GM10847 (cell line): ENCODE data around the gene MESP1.

Source experiments
- POLR2A ChIP-seq: IDR thresholded peaks from 2 replicates; pipeline ENCODE4 v1.6.1; 2011; ENCODE audit not compliant: insufficient read length; ENCODE audit errors: extremely low read depth

Gene MESP1

GRCh38 chr15:89783861-89784685, 33.0 kb upstream of the MESP1 start:
- no peak for TF ChIP-seq POLR2A

GRCh38 chr15:89783111-89783860, 32.2 kb upstream of the MESP1 start:
- no peak for TF ChIP-seq POLR2A

DNA sequence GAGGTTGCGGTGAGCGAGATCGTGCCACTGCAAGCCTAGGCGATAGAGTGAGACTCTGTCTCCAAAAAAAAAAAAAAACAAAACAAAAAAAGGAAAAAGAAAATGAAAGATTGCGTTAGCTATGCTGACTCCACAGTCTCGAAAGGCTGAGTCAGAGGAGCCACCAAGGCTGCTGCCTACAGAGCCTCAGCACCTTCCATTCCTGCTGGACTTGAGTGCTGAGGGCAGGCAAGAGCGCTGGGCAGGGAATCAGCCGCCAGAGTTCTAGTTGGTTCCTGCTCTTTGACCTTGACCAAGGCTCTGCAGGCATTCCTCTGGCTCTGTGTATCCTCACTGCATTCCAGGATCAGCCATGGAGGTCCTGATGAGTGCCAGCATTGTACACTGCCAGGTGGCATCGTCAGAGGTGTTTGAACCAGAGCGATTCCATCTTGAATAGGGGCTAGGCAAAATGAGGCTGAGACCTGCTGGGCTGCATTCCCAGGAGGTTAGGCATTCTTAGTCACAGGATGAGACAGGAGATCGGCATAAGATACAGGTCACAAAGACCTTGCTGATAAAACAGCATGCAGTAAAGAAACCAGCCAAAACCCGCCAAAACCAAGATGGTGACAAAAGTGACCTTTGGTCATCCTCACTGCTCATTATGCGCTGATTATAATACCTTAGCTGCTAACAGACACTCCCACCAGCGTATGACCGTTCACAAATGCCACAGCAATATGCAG, 31.0 kb upstream of the MESP1 start:
- TF ChIP-seq POLR2A, result no peak

DNA sequence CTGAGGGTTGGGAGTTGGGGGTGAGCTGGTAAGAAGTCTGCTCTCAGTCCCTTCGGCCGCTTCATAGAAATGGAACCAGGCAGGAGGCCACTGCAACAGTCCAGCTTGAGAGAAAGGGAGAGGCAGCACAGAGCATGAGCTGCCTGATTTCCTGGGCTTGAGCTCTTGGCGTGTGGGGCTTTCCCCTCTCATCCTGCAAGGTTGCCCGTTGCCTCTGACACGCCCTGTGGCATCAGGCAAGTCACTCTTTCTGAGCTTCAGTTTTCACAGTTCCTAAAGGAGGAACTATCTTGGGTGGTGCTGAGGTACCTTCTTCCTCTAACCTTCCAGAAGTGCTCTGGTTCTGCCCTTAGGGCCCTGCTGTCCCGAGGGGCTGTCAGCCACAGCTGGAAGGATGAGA, 30.0 kb upstream of the MESP1 start:
- TF ChIP-seq POLR2A, result no peak

DNA sequence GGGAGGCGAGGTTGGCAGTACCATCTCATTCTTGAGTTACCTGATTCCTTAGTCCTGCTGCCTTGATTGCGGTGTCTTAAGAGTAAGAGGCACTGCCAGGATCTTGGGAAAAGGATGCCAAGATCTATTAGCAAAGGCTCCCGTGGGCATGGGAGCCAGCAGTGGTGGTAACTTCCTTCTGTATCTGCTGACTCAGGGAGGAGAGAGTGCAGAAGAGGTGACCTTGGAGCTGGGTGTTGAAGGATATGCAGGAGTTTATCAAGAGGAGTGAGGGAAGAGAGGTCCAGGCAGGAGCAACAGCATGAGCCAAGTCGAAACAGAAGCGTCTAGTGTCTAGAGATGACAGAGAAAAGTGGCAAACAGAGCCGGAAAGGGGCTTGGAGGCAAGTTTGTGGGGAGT, 29.6 kb upstream of the MESP1 start:
- TF ChIP-seq POLR2A, result no peak

GRCh38 chr15:89778861-89779260, 27.8 kb upstream of the MESP1 start:
- TF ChIP-seq POLR2A, result no peak

DNA sequence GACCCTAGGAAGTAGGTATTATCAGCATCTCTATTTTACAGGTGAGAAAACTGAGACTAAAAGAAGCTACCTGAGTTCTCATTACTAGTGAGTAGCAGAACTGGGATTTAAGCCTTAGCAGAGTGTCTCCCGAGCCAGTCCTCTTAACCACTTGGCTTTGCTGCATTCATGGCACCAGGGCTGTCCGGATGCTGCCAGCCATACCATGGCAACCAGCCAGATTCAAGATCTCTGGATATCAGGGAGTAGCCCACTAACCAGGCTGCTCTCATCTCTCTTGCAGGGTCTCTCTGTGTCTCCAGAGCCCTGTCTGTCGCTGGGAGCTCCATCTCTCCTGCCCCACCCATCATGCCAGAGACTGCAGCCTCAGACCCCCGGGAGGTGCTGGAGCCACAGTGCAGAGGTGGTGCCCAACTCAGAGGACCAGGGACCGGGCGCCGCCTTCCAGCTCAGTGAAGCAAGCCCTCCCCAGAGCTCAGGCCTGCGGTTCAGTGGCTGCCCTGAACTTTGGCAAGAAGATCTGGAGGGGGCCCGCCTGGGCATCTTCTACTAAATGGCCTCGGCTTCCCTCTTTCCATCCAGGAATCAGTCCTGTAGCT, 26.8 kb upstream of the MESP1 start:
- TF ChIP-seq POLR2A, result no peak

DNA sequence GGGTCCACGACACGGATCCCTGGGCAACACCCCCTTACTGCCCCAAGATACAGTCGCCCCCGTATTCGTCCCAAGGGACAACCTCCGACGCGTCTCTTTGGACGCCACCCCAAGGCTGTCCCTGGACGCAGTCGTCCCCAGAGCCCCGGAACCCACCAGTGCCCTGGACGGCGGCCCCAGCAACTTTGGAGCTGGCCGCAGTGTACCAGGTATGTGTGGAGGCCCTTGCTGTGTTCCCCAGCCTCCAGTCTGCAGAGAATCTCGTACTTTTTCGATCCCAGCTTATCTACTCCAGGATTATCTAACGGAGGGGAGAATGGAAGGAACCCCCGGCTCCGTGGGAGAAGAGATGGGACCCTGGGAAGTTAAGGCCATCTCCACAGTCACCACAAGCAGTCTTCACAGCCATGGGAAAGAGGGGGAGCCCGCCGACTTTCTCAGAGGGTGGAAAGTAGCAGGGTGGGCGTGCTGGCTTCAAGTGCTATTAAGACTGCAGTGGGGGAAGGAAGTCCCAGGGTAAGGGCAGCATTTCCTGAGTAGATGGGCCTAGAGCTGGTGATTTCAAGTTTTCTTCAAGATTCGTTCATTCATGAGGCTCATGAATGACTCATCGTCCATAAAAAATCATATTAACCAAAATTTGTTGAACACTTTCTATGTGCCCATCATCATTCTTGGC, 26.2 kb upstream of the MESP1 start:
- TF ChIP-seq POLR2A, result no peak

- TF ChIP-seq POLR2A, result no peak
These were observed 25.4 kb upstream of the MESP1 start, which contains the start of gene MESP2 for GRCh38 chr15:89776274-89777072. TSS of gene MESP2 (plus strand) at chr15:89776332. CDS start at chr15:89776358, 26 bp downstream.

DNA sequence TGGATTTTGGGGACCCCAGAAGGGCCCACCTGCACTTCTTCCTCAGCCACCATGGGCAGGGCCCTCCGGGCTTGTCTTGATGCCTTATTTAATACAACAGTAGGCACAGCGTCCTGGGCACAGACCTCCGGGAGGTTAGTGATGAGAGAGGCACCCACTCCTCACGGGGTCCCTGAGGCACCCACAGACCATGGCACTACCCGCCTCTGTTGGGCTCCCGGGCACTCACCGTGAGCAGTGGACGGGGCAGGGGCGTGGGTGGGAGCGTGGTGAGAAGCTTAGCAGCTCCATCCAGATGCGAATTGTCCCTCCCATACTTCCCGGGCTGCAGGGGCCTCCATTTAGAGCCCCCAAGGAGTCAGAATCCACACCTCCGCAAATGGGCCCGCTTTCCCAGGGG, 24.8 kb upstream of the MESP1 start:
- no peak for TF ChIP-seq POLR2A

- TF ChIP-seq POLR2A, result no peak
These were observed 23.4 kb upstream of the MESP1 start for GRCh38 chr15:89774492-89774891.

DNA sequence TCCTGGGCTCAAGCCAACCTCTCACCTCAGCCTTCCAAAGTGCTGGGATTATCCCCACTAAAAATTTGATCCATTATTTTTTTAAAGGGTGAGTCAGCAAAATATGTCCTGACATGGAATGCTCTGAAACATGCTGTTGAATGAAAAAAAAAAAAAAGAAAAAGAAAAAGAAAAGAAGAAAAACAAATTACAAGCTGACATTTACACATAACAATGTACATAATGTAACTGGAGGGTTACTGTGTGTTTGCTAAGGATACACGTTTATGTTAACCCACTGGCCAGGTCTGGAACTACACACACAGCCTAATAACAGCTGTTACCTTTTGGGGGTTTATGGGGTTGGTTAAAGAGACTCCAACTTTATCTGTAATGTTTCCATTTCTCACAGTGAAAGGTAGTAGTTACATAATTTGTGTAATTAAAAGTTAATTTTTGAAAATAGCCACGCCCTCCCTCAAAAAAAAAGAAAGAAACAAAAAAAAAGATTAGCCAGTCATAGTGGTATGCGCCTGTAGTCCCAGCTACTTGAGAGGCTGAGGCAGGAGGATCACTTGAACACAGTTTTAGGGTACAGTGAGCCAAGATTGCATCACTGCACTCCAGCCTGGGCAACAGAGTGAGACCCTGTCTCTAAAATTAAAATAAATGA, 22.0 kb upstream of the MESP1 start:
- TF ChIP-seq POLR2A, result no peak

DNA sequence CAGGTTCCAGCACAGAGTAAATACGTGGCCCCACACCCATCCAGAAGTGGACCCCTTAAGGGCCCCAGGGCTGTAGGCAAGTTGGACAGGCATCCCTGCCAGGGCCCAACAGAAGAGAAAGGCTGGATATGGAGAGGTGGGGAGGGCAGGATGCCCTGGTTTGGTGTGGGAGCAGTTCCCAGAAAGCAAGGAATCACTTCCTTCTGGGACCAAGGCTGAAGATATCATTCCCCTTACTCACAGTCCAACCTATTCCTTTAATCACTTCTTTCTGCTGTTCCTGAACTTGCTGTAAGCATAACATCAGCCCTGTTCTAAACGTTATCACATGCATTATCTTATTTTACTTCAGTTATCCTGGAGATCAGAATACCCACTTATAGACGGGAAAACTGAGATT, 19.0 kb upstream of the MESP1 start:
- TF ChIP-seq POLR2A, result no peak
